NCI-H2081 (cell line): ENCODE measurements around the gene ZBED3.
"Not testable (repeated sequence)": the region's sequence is repeated elsewhere in the genome, so short reads cannot be mapped to it uniquely, and the experiment has no call there.

Experiments used
- DNase-seq, 2 experiments: peaks; one replicate each; lab custom pipeline; 2025; lab: John Stamatoyannopoulos, UW

The ZBED3 gene, protein sequence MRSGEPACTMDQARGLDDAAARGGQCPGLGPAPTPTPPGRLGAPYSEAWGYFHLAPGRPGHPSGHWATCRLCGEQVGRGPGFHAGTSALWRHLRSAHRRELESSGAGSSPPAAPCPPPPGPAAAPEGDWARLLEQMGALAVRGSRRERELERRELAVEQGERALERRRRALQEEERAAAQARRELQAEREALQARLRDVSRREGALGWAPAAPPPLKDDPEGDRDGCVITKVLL

DNA sequence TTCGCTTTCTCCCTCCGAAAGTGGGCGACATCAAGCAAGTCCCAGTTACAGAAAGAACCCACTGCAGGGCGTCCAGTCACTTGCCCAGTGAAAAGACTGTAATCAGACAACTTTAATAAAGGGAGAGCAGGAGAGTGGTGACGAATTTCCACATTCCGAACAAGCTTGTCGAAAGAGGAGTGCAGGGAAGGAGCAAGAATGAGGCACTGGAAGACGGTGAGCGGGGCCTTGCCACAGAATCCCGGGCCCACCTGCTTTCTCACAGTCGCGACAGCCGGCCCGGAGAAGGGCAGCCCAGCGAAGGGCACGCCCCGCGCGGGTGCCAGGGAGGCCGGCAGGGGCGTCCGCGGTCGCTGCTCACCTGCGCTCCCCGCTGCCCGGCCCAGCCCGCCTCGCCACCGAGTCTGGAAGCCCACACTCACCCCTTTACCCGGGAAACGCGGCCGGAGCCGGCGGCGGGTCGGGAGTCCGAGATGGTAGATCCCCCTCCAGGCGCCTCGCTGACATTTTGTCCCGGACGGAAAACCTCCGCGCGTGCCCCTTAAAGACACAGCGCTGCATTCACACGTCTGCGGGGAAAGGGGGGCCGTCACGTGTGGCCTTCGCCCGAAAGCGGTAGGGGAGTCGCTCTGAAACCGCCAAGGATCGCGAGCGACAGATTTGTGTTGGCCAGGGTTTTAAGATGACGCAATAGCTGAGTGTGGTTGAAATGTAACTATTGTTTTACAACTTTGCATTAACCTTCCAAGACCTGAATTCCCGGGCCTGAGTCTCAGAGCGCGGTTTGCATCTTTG lies at the start of gene ZBED3:
Gene ZBED3, minus strand, starts transcription at position 597 of the 795 bp plus-strand sequence. CDS start 9,407 bp downstream, outside the sequence.
- DNase-seq = peak; percentile 51 to 71

DNA sequence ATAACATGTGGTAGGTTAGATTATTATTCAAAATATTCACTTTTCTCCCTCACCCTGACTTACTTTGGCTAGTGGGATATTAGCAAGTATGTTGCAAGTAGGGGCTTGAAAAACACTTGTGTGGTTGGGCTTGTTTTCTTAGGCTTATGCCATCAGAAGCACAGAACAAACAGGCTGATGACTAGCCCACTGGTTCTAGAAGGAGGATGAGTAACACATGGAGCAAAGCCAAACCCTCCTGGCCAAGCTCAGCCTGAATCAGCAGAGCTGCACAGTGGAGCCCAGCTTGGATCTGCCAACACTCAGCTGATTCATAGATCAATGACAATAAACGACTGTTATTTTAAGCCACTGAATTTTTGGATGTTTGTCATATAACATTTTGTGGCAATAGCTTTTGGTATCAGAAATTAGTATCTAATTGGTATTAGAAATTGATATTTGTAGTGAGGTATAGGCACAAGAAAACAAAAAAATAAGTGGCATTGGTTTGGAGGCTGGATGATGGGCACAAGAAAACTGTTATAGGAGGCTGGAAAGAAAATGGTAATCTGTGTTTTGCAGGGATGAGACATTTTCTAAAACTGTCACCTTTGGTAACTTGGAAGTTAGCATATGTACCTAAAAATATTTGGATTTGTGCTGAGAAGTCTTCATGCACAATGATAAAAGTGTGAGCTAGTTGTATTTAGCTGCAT lies 46.1 kb upstream of the ZBED3 start:
- no peak for DNase-seq

- no peak for DNase-seq
Observed at GRCh38 chr5:77131361-77131760, 44.3 kb upstream of the ZBED3 start.

GRCh38 chr5:77129391-77129990 lies 42.4 kb upstream of the ZBED3 start:
- DNase-seq = peak; percentile 0 to 25

DNA sequence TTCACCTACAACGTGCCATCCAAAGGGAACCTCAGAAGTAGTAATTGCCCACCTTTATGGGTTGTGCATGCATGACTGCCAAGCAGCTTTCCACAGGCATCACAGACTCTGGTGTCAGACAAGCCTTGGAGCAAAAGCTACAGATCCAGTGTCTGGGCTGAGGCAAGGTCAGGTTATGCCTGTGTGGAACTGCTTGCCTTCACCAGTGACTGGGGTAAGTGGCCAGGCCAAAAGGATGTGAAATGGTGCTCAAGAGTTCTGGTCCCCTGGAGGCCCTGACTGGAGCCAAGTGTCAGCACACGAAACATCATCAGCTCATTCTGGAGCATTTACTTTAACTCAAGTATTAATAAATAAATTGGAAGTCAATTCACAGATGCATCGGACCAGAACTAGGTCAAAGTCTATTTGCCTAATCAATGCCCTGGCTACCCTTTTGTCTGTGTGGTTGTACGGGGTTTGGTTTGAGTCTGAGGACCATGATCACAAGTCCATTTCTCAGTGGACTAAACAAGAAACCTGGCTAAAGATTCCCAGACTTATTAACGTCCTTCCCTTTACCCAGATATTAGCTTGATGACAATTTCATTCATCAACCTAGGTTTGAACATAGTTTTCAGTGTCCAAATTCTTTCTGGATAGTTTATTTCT lies 41.5 kb upstream of the ZBED3 start:
- DNase-seq = no peak

GRCh38 chr5:77123057-77123456 lies 36.0 kb upstream of the ZBED3 start:
- DNase-seq = no peak

DNA sequence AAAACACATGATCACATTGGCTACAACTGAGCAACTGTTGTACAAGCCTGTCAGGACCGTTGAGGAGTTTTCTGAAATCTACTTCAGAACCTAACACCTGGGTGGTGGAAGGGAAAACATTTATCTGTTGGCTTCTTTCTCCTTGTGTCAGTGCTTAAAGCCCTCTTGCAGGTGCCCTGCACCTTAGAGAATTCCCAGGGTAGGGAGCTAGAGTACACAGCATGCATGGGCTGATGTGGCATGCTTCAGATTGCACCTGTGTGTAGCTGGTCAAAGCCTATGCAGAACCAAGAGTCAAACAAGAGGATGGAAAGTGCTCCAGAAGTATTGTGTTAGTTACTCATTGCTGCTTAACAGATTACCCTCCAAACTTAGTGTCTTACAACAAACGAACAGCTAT lies 33.6 kb upstream of the ZBED3 start:
- no peak for DNase-seq

- no peak for DNase-seq
Observed at GRCh38 chr5:77120086-77120485, 33.0 kb upstream of the ZBED3 start.

GRCh38 chr5:77117161-77117560 lies 30.1 kb upstream of the ZBED3 start:
- DNase-seq = no peak

GRCh38 chr5:77107035-77107434 lies 19.9 kb upstream of the ZBED3 start:
- not testable (repeated sequence) for DNase-seq

DNA sequence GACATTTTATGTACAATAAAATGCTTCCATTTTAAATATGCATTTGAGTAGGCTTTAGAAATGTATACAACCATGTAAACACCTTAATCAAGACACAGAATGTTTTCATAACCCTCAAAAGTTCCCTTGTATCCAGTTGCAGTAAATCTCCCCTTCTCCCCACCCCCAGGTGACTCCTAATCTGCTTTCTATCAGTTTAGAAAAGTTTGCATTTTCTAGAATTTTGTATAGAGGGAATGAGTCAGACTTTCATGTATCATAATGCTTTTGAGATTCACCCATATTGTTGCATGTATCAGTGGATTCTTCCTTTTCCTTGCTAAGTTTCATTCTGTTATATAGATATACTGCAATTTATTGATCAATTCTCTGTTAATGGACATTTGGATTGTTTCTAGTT lies 17.7 kb upstream of the ZBED3 start:
- no peak for DNase-seq

DNA sequence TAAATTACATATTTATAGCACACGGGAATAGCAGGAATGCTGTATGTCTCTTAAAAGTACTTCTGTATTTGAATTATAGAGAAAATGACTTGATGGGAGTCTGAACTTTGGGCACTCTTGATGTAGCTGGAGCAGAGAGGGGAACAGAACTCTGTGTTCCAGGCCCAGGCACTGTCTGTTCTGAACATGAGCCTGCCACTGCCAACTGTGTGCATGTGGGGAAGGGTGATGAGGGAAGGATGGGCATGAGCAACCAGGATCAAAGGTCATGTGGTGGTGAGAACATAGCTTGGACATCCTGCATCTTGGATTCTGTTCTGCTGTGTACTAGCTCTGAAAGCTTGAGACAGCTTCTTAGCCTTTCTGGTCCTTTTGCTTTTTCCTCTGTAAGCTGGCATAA lies 16.4 kb upstream of the ZBED3 start:
- DNase-seq = no peak

- no peak for DNase-seq
Observed at GRCh38 chr5:77102549-77102948, 15.5 kb upstream of the ZBED3 start.

DNA sequence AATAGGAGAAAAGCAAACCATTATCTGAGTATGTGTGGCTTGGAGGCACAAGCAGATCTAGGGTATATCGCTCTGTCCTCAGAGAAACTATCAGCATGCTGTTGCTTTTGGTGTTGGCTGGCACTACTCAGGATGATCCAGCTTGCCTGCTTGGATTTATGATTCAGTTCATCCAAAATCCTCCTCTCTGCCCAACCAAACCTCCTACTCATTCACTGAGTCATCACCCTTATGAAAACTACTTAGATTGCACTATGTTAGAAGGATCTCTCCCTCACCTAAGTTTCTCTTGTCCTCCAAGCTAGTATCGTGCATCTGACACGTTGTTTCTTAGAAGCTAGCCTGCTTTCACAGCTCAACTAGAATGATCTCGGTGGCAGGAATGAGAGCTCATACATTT lies 14.2 kb upstream of the ZBED3 start:
- DNase-seq = no peak

- no peak for DNase-seq
Observed at GRCh38 chr5:77095189-77095588, 8.1 kb upstream of the ZBED3 start.

GRCh38 chr5:77087484-77088261 lies 588 bp upstream of the ZBED3 start:
- no peak for DNase-seq

GRCh38 chr5:77086368-77086688 lies 757 bp downstream of the ZBED3 start:
- peak in 1 of 2 experiments; percentile 61 for DNase-seq

DNA sequence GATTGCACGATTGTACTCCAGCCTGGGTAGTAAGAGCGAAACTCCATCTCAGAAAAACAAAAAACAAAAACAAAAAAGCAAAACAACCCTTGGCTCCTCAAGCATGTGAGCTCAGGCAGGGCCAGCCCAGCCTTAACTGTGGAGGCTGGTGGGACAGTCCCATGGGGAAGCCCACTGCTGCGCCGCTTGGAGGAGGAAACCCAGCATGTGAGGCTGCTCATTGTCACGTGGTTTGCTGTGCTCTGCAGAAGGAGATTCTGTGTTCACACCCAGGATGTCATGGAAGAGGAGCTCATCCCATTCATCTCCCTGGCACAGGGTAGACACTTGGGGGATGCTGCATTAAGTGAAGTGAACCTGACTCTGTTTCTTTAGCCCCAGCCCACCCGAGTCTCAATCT lies 4.0 kb downstream of the ZBED3 start:
- no peak for DNase-seq

- DNase-seq = no peak
Observed at GRCh38 chr5:77082280-77082679, 4.8 kb downstream of the ZBED3 start.

DNA sequence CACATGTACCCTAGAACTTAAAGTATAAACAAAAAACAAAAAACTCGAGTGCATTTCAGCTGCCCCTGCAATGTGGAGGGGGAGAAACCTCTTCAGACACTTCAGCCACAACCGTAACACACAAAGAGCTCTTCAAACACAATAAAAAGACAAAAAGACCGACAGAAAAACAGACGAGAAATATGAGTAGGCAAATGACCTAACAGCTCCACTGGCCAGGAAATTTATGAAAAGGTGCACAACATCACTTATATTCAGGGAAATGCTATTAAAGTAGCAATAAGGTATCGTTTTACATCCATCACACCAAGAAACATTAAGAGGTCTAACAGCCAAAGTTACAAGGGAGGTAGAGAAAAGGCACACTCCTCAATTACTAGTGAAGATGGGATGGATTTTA lies 6.2 kb downstream of the ZBED3 start:
- no peak for DNase-seq

- not testable (repeated sequence) for DNase-seq
Observed at GRCh38 chr5:77080479-77080878, 6.6 kb downstream of the ZBED3 start.

GRCh38 chr5:77077829-77078176 lies 9.3 kb downstream of the ZBED3 start:
- no peak for DNase-seq
